ENCODE results near the gene GTSE1.

DNA sequence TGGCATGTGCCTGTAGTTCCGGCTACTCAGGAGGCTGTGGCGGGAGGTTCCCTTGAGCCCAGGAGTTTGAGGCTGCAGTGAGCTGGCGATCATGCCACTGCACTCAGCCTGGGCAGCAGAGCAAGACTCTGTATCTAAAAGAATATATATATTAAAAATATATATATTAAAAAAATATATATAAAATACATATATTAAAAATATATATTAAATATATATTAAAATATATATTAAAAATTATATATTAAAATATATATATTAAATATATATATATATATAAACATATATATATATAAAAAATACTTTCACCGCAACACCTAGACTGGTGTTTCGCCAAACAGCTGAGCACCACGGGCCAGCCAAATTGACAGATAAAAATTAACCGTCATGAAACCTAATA lies 20.1 kb upstream of the GTSE1 start:
- TF ChIP-seq, protein P1, sequence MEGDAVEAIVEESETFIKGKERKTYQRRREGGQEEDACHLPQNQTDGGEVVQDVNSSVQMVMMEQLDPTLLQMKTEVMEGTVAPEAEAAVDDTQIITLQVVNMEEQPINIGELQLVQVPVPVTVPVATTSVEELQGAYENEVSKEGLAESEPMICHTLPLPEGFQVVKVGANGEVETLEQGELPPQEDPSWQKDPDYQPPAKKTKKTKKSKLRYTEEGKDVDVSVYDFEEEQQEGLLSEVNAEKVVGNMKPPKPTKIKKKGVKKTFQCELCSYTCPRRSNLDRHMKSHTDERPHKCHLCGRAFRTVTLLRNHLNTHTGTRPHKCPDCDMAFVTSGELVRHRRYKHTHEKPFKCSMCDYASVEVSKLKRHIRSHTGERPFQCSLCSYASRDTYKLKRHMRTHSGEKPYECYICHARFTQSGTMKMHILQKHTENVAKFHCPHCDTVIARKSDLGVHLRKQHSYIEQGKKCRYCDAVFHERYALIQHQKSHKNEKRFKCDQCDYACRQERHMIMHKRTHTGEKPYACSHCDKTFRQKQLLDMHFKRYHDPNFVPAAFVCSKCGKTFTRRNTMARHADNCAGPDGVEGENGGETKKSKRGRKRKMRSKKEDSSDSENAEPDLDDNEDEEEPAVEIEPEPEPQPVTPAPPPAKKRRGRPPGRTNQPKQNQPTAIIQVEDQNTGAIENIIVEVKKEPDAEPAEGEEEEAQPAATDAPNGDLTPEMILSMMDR (IDR thresholded peaks at IDR 0.05): no peak
- TF ChIP-seq EZH2 (IDR thresholded peaks at IDR 0.05) (no peak), EZH2phosphoT487 (IDR thresholded peaks at IDR 0.05) (no peak)
